ENCODE measurements around the gene CHD1. TPM values are rescaled to one million over a fixed set of nuclear protein-coding genes. Genes with fewer than 3 reads are reported as not detected.

The CHD1 gene
- total and polyA plus RNA-seq, 2 of the 4 experiments (the other 2 are of a cell fraction): 12.3 to 33.7 TPM

DNA sequence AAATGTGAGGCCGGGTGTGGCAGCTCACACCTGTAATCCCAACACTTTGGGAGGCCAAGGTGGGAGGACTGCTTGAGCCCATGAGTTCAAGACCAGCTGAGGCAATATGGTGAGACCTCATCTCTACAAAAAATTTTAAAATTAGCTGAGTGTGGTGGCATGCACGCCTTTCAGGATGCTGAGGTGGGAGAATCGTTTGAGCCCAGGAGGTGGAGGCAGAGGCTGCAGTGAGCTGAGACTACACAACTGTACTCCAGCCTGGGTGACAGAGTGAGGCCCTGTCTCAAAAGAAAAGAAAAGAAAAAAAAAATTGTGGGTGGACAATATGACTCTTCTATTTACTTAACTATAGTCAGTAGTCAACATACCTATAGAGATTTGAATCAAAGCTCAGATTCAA lies 4.8 kb downstream of the CHD1 start:
- H2BK15ac ChIP-seq (ENCODE audit: low read depth, low read length): no peak overlapping the region
- H2AK5ac ChIP-seq (ENCODE audit: low read depth, low read length): no peak overlapping the region
- H2AFZ ChIP-seq (replicated peaks; ENCODE audit: low read length, poor library complexity): no peak overlapping the region
- no peak overlapping the region for H4K5ac ChIP-seq (ENCODE audit: low read depth, low read length)
- H3K4me2 ChIP-seq (ENCODE audit: low read depth, low read length): no peak overlapping the region
- H3K18ac ChIP-seq (ENCODE audit: low read depth, low read length): no peak overlapping the region
- no peak overlapping the region for H4K8ac ChIP-seq (ENCODE audit: low read depth in 2 of 2, low read length in 2 of 2)
- H3K79me1 ChIP-seq (ENCODE audit: low read depth in 1 of 2, low read length in 2 of 2): peaks cover 9 to 13% of the 10 kb centered on the region in 2 experiments
- no peak overlapping the region for H3K14ac ChIP-seq (replicated peaks; ENCODE audit: low read depth, low read length)
- DNase-seq (no peak), ATAC-seq (ENCODE audit: low read depth) (no peak)
- 0 out of 2 replicates have a peak, but pooled peaks cover 2% of the 10 kb centered on the region for H3K9me1 ChIP-seq (ENCODE audit: insufficient read depth, low read length)
- intact Hi-C loops (cut with micrococcal nuclease) (no loop called here), in situ Hi-C loops (cut with MboI; ENCODE audit: low sequenced_read_pairs) (no loop called here), dilution Hi-C loops (cut with HindIII; ENCODE audit: low sequenced_read_pairs, unreplicated experiment) (no loop called here)
- H4K20me1 ChIP-seq (ENCODE audit: insufficient read depth, low read length): peaks cover 17% of the 10 kb centered on the region
- TF ChIP-seq CEBPB (IDR thresholded peaks at IDR 0.05; ENCODE audit: low read depth, low read length) (no peak), CHD1 (IDR thresholded peaks at IDR 0.05; ENCODE audit: low read depth, low read length) (no peak), MXI1 (IDR thresholded peaks at IDR 0.05; ENCODE audit: borderline replicate concordance, low read depth, low read length) (no peak), POLR2A (IDR thresholded peaks at IDR 0.05; ENCODE audit: low read depth, low read length) (no peak), RCOR1 (IDR thresholded peaks at IDR 0.05; ENCODE audit: insufficient replicate concordance, low read length) (no peak), RAD21 (IDR thresholded peaks at IDR 0.05; ENCODE audit: low read length) (no peak)
- TF ChIP-seq, protein P1, sequence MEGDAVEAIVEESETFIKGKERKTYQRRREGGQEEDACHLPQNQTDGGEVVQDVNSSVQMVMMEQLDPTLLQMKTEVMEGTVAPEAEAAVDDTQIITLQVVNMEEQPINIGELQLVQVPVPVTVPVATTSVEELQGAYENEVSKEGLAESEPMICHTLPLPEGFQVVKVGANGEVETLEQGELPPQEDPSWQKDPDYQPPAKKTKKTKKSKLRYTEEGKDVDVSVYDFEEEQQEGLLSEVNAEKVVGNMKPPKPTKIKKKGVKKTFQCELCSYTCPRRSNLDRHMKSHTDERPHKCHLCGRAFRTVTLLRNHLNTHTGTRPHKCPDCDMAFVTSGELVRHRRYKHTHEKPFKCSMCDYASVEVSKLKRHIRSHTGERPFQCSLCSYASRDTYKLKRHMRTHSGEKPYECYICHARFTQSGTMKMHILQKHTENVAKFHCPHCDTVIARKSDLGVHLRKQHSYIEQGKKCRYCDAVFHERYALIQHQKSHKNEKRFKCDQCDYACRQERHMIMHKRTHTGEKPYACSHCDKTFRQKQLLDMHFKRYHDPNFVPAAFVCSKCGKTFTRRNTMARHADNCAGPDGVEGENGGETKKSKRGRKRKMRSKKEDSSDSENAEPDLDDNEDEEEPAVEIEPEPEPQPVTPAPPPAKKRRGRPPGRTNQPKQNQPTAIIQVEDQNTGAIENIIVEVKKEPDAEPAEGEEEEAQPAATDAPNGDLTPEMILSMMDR (conservative IDR thresholded peaks at IDR 0.05; ENCODE audit: low read depth, low read length): no peak
- WGBS, 2 experiments (ENCODE audit: extremely low coverage in 2 of 2, insufficient read length in 1 of 2): no CpG with 5 or more reads among the region's 3 CpGs
- no peak overlapping the region for H2AK9ac ChIP-seq (replicated peaks; ENCODE audit: low read depth, low read length, poor library complexity)
- ChIA-PET CTCF (interaction anchor here (0.6 kb wide), 1 partner anchor 17 kb away, joined by 5 read pairs; no protein-coding TSS in a partner anchor), POLR2A (ENCODE audit: unreplicated experiment) (no interaction called here)
- no peaks in the 10 kb centered on the region for H3K4me1 ChIP-seq (ENCODE audit: control insufficient read depth, insufficient read depth, low read length)
- no peak overlapping the region for H3K4me3 ChIP-seq (ENCODE audit: insufficient read depth, low read depth, low read length)
- H3K27ac ChIP-seq (ENCODE audit: insufficient read depth, low read length): no peak overlapping the region
- no peak overlapping the region for H2BK120ac ChIP-seq (ENCODE audit: low read depth, low read length)
- no peak overlapping the region for H3K23ac ChIP-seq (ENCODE audit: low read depth, low read length)
- H4K91ac ChIP-seq (ENCODE audit: insufficient read depth, low read depth, low read length): no peak overlapping the region
- H3K56ac ChIP-seq (ENCODE audit: extremely low read depth, insufficient read depth, low read length): no peak overlapping the region
- H3K27me3 ChIP-seq (ENCODE audit: control insufficient read depth, insufficient read depth, low read length): no peaks in the 10 kb centered on the region
- H3K9me3 ChIP-seq (ENCODE audit: control insufficient read depth, insufficient read depth, low read length): no peaks in the 10 kb centered on the region
- no peak overlapping the region for H2BK5ac ChIP-seq (ENCODE audit: low read depth, low read length, poor library complexity, severe bottlenecking)
- peaks cover 14% of the 10 kb centered on the region for H3K36me3 ChIP-seq (ENCODE audit: control insufficient read depth, insufficient read depth, low read length)
- no peak overlapping the region for H3K4ac ChIP-seq (ENCODE audit: low read depth, low read length)
- BruUV-seq (replicated peaks): no TSS peak
- H2BK20ac ChIP-seq (ENCODE audit: low read depth, low read length): no peak overlapping the region
- no peak overlapping the region for H3K9ac ChIP-seq (ENCODE audit: low read depth, low read length)

Data from IMR-90 (cell line).